ENCODE data around the gene PADI6. TPM values are rescaled to one million over a fixed set of nuclear protein-coding genes. Genes with fewer than 3 reads are reported as not detected.

Gene PADI6
- total and polyA plus RNA-seq, 9 of the 15 experiments (the other 6 are each of a cell fraction or from before 2014, with no cell fraction given), result not detected

GRCh38 chr1:17360272-17360956 is 11.6 kb upstream of the PADI6 start (continued):
- TF ChIP-seq EGR1 (conservative IDR thresholded peaks at IDR 0.05), result no peak
- TF ChIP-seq, protein P1, sequence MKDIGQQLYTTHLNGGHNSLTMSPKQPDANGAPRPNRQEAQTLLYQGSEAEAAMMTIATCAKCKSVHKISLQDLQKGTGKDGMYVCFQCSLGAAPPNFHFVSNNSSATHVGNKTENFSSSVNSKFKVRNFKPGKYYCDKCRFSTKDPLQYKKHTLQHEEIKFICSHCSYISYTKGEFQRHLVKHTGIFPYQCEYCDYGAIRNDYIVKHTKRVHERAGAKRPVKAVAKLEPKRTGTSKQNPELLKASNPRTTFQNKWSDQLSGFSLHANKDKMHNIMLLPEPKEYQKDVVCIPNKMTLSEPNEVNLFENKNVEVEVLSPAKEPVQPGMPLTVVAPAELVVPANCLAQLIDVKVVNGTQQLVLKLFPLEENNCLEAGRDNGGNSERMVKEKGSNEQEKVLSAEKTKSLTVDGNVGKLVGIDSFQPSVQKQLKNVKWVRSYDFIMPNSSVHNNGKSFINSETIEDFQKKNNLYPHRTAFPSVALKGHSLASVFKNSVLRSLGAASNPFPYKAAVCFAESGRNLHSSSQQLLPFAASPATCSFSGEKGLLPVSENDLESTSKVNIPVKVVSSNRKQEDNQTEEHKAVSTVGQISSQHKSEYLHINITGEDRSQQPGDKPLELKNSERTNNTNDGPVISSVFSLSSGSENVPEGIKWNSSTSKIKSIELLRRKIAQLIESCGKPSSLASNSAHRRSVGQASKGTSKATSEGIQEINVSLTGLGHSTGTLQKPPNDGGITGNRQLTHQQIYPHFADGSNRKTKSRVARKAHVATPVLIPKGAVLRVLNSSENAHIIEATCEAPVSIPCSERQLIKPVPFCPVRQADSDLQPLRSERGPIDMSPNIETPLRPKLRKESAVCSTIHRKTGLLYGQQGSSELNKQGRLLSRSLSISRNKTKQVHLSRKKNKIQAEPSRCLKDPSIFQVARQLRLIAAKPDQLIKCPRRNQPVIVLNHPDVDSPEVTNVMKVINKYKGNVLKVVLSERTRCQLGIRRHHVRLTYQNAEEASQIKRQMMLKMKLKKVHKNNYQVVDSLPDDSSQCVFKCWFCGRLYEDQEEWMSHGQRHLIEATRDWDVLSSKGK (CRISPR knock-in tag; IDR thresholded peaks at IDR 0.05), result no peak
- TF ChIP-seq EP300 (IDR thresholded peaks at IDR 0.05; ENCODE audit: low read length), result peak; percentile 80
- TF ChIP-seq PHF20 (IDR thresholded peaks at IDR 0.05; ENCODE audit: partially characterized antibody), result no peak
- TF ChIP-seq CEBPB (tag; IDR thresholded peaks at IDR 0.05), result peak; percentile 82
- peak; percentile 100 for TF ChIP-seq ZNF583 (CRISPR knock-in tag; IDR thresholded peaks at IDR 0.05)
- no peak for TF ChIP-seq ZBTB1 (CRISPR knock-in tag; IDR thresholded peaks at IDR 0.05; ENCODE audit: borderline replicate concordance, low read depth)
- TF ChIP-seq GATA2 (CRISPR knock-in tag; IDR thresholded peaks at IDR 0.05), result peak; percentile 86
- TF ChIP-seq ARHGAP35 (IDR thresholded peaks at IDR 0.05; ENCODE audit: partially characterized antibody), result no peak
- TF ChIP-seq NKRF (IDR thresholded peaks at IDR 0.05; ENCODE audit: borderline replicate concordance), result no peak
- TF ChIP-seq CBX2 (IDR thresholded peaks at IDR 0.05; ENCODE audit: insufficient read depth, low read length, poor library complexity, severe bottlenecking), result no peak
- no peak for TF ChIP-seq HNRNPH1 (optimal IDR thresholded peaks at IDR 0.05; ENCODE audit: low read depth, low read length)
- peak; percentile 96; the same call in 1 of the 2 replicates for TF ChIP-seq GABPB2 (CRISPR knock-in tag; conservative IDR thresholded peaks at IDR 0.05)
- peak; percentile 98 for TF ChIP-seq ZNF311 (CRISPR knock-in tag; IDR thresholded peaks at IDR 0.05)
- TF ChIP-seq ZFP1 (CRISPR knock-in tag; IDR thresholded peaks at IDR 0.05), result peak; percentile 97
- TF ChIP-seq, protein P2, sequence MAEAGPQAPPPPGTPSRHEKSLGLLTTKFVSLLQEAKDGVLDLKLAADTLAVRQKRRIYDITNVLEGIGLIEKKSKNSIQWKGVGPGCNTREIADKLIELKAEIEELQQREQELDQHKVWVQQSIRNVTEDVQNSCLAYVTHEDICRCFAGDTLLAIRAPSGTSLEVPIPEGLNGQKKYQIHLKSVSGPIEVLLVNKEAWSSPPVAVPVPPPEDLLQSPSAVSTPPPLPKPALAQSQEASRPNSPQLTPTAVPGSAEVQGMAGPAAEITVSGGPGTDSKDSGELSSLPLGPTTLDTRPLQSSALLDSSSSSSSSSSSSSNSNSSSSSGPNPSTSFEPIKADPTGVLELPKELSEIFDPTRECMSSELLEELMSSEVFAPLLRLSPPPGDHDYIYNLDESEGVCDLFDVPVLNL (CRISPR knock-in tag; IDR thresholded peaks at IDR 0.05; ENCODE audit: low read depth), result no peak
- peak; percentile 95 for TF ChIP-seq DDX20 (tag; IDR thresholded peaks at IDR 0.05; ENCODE audit: low read depth)
- TF ChIP-seq, protein P3, sequence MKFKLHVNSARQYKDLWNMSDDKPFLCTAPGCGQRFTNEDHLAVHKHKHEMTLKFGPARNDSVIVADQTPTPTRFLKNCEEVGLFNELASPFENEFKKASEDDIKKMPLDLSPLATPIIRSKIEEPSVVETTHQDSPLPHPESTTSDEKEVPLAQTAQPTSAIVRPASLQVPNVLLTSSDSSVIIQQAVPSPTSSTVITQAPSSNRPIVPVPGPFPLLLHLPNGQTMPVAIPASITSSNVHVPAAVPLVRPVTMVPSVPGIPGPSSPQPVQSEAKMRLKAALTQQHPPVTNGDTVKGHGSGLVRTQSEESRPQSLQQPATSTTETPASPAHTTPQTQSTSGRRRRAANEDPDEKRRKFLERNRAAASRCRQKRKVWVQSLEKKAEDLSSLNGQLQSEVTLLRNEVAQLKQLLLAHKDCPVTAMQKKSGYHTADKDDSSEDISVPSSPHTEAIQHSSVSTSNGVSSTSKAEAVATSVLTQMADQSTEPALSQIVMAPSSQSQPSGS (CRISPR knock-in tag; IDR thresholded peaks at IDR 0.05), result no peak
- TF ChIP-seq, protein P4, sequence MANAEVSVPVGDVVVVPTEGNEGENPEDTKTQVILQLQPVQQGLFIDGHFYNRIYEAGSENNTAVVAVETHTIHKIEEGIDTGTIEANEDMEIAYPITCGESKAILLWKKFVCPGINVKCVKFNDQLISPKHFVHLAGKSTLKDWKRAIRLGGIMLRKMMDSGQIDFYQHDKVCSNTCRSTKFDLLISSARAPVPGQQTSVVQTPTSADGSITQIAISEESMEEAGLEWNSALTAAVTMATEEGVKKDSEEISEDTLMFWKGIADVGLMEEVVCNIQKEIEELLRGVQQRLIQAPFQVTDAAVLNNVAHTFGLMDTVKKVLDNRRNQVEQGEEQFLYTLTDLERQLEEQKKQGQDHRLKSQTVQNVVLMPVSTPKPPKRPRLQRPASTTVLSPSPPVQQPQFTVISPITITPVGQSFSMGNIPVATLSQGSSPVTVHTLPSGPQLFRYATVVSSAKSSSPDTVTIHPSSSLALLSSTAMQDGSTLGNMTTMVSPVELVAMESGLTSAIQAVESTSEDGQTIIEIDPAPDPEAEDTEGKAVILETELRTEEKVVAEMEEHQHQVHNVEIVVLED (CRISPR knock-in tag; IDR thresholded peaks at IDR 0.05), result peak; percentile 66
